Caco-2 (cell line): Measurements from ENCODE around the gene KLHL11. TPM values are rescaled to one million over a fixed set of nuclear protein-coding genes. Genes with fewer than 3 reads are reported as not detected.

ENCODE experiments used
- BruUV-seq: library from RNA; stranded (reverse); fragments of 400-500 nt; replicated peaks from 2 replicates; lab custom pipeline; 2021; lab: Mats Ljungman, UMichigan
- CTCF ChIA-PET: fragments of 300-600 bp; sonication (Branson Sonifier 250); formaldehyde crosslinking; loops from one replicate; lab custom pipeline; 2022; ENCODE audit warnings: antibody characterized with exemption; lab: Charles Lee
- POLR2A ChIA-PET: fragments of 300-600 bp; sonication (Branson Sonifier 250); formaldehyde crosslinking; loops from one replicate; lab custom pipeline; 2022; ENCODE audit warnings: antibody characterized with exemption; lab: Charles Lee
- DNase-seq, 2 experiments: peaks; one replicate each; pipeline versions ENCODE4 v3.0.0 to v3.0.0-alpha.2; 2020 to 2022
- H3K27me3 ChIP-seq: replicated peaks from 2 replicates; pipeline ENCODE4 v1.6.0; 2011; ENCODE audit warnings: low read length; ENCODE audit not compliant: control insufficient read depth, insufficient read depth
- H3K36me3 ChIP-seq: 2 replicates; pipeline ENCODE4 v1.5.1; 2011; ENCODE audit warnings: low read length; ENCODE audit not compliant: control insufficient read depth, insufficient read depth
- H3K4me1 ChIP-seq: fragments of 250-450 bp; sonication (Bioruptor Pico); 2 replicates; pipeline ENCODE4 v1.5.1; 2020; ENCODE audit warnings: mild to moderate bottlenecking
- H3K4me3 ChIP-seq: 2 replicates; pipeline ENCODE4 v1.5.1; 2011; ENCODE audit warnings: low read depth, mild to moderate bottlenecking, control low read depth, low read length
- H3K9me3 ChIP-seq: fragments of 250-450 bp; sonication (Bioruptor Pico); 2 replicates; pipeline ENCODE4 v1.5.1; 2020; ENCODE audit warnings: mild to moderate bottlenecking, moderate library complexity
- H3K27ac Mint-ChIP-seq: one replicate; pipeline ENCODE4 v1.8.0; 2022; ENCODE audit warnings: mixed read lengths; ENCODE audit not compliant: unreplicated experiment
- H3K27me3 Mint-ChIP-seq: one replicate; pipeline ENCODE4 v1.8.0; 2022; ENCODE audit warnings: mixed read lengths; ENCODE audit not compliant: insufficient read depth, unreplicated experiment
- H3K36me3 Mint-ChIP-seq: one replicate; pipeline ENCODE4 v1.8.0; 2022; ENCODE audit warnings: mild to moderate bottlenecking, mixed read lengths; ENCODE audit not compliant: insufficient read depth, unreplicated experiment
- H3K4me1 Mint-ChIP-seq: one replicate; pipeline ENCODE4 v1.8.0; 2022; ENCODE audit warnings: low read depth, mixed read lengths; ENCODE audit not compliant: unreplicated experiment
- H3K4me3 Mint-ChIP-seq: one replicate; pipeline ENCODE4 v1.8.0; 2022; ENCODE audit warnings: mild to moderate bottlenecking, moderate library complexity, mixed read lengths; ENCODE audit not compliant: unreplicated experiment
- H3K9me3 Mint-ChIP-seq: one replicate; pipeline ENCODE4 v1.8.0; 2022; ENCODE audit warnings: mixed read lengths; ENCODE audit not compliant: unreplicated experiment
- intact Hi-C: fragments of 100-400 bp; cut with micrococcal nuclease; formaldehyde crosslinking; loops from one replicate; pipeline ENCODE4 v1.10.0; 2022; ENCODE audit not compliant: unreplicated experiment
- total RNA-seq: library from RNA; stranded (reverse); gene quantifications from 2 replicates; pipeline ENCODE4 v1.2.3, GENCODE V29; 2022
- TF ChIP-seq, protein P1 (sequence below), 2 experiments: fragments of 200-600 bp in 1 of 2; IDR thresholded peaks; 1 replicate in 1 of 2; 2 replicates in 1 of 2; pipeline versions ENCODE4 v1.5.1 to v1.8.0; 2011 to 2022; ENCODE audit warnings: antibody characterized with exemption in 1 of 2, control low read depth in 1 of 2, inconsistent platforms in 1 of 2, low read depth in 1 of 2, low read length in 1 of 2, mild to moderate bottlenecking in 1 of 2, moderate library complexity in 1 of 2; ENCODE audit not compliant: insufficient read depth in 1 of 2, severe bottlenecking in 1 of 2, unreplicated experiment in 1 of 2

The KLHL11 gene
- total RNA-seq, 1 experiment from 2014 or later = 22.2 TPM

DNA sequence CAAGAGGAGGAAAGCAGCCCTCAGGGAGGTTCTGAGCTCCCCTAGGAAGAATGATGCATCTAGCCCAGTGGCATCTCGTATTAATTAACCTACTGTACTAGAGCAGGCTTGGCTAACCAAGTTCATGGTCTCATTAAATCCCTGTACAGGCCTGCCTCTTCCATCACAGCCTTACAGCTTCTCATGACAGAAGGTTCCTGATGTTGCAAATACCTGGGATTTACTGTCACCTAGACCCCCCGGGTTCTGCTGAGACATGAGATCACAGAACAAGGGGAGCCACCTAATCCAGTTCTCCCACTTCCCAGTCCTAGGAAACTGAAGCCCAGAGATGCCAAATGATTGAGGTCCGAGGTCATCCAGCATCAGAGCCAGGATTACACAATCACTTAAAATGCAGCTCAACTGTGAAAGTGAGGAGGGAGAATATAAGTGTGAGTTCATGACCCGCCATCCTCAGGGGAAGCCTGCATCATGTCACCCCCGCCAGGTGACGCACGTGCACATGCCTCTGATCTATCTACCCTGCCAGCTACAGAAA, 29.6 kb upstream of the KLHL11 start:
- Mint-ChIP-seq H3K4me3 (no peak overlapping the region), H3K27ac (peak overlapping the region; percentile 68), H3K9me3 (no peaks in the 10 kb centered on the region), H3K36me3 (peaks cover 94% of the 10 kb centered on the region), H3K27me3 (no peaks in the 10 kb centered on the region), H3K4me1 (peaks cover 24% of the 10 kb centered on the region)
- Histone ChIP-seq H3K4me3 (no peak overlapping the region), H3K36me3 (peaks cover 2% of the 10 kb centered on the region; the same call in 1 of the 2 replicates), H3K4me1 (peaks cover 7% of the 10 kb centered on the region; the same call in 1 of the 2 replicates), H3K27me3 (no peaks in the 10 kb centered on the region), H3K9me3 (no peaks in the 10 kb centered on the region)
- TF ChIP-seq, protein P1, sequence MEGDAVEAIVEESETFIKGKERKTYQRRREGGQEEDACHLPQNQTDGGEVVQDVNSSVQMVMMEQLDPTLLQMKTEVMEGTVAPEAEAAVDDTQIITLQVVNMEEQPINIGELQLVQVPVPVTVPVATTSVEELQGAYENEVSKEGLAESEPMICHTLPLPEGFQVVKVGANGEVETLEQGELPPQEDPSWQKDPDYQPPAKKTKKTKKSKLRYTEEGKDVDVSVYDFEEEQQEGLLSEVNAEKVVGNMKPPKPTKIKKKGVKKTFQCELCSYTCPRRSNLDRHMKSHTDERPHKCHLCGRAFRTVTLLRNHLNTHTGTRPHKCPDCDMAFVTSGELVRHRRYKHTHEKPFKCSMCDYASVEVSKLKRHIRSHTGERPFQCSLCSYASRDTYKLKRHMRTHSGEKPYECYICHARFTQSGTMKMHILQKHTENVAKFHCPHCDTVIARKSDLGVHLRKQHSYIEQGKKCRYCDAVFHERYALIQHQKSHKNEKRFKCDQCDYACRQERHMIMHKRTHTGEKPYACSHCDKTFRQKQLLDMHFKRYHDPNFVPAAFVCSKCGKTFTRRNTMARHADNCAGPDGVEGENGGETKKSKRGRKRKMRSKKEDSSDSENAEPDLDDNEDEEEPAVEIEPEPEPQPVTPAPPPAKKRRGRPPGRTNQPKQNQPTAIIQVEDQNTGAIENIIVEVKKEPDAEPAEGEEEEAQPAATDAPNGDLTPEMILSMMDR (IDR thresholded peaks at IDR 0.05; ENCODE audit: insufficient read depth in 1 of 2, low read depth in 1 of 2, low read length in 1 of 2, severe bottlenecking in 1 of 2, unreplicated experiment in 1 of 2) = no peak
- CTCF ChIA-PET = interaction anchor here (0.7 to 1.2 kb wide), 6 partner anchors 9 to 108 kb away, joined by 3 to 7 read pairs (median 3); partner anchors contain the start of genes JUP and ODAD4
- peak; percentile 54 to 65 for DNase-seq
- intact Hi-C loops = loop anchor here (2.0 to 5.0 kb wide), 2 partner anchors 20 to 62 kb away; no protein-coding TSS in a partner anchor
- POLR2A ChIA-PET = no interaction called here
- BruUV-seq = TSS peak; percentile 15

DNA sequence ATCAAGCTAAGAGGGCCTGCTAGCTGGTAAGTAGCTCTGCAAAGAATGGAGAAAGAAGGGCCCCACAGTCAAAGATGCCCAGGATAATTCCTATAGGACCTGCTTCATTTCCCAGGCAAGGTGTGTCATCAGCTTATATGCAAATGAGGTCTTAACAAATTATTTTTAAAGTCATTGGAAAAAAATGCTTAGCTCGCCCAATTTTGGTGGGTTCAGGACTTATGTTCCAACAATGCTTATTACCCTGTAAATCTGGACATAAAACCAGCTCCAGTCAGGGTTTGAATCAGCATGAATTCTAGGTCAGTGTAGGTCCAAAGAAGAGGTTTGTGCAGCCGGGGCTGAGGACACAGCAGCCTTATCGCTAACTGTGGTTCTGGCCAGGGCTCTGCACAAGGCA, 28.2 kb upstream of the KLHL11 start:
- H3K4me3 Mint-ChIP-seq = no peak overlapping the region
- TF ChIP-seq, protein P1 (IDR thresholded peaks at IDR 0.05; ENCODE audit: insufficient read depth in 1 of 2, low read depth in 1 of 2, low read length in 1 of 2, severe bottlenecking in 1 of 2, unreplicated experiment in 1 of 2) = no peak
- no peaks in the 10 kb centered on the region for H3K9me3 Mint-ChIP-seq
- intact Hi-C loops = no loop called here
- Histone ChIP-seq H3K27me3 (no peaks in the 10 kb centered on the region), H3K4me3 (no peak overlapping the region), H3K9me3 (no peaks in the 10 kb centered on the region), H3K36me3 (peaks cover 2% of the 10 kb centered on the region; the same call in 1 of the 2 replicates), H3K4me1 (peaks cover 7% of the 10 kb centered on the region; the same call in 1 of the 2 replicates)
- CTCF ChIA-PET = no interaction called here
- no TSS peak for BruUV-seq
- peaks cover 19% of the 10 kb centered on the region for H3K4me1 Mint-ChIP-seq
- no peak for DNase-seq
- peak overlapping the region; percentile 4 for H3K27ac Mint-ChIP-seq
- H3K27me3 Mint-ChIP-seq = no peaks in the 10 kb centered on the region
- POLR2A ChIA-PET = no interaction called here
- peaks cover 94% of the 10 kb centered on the region for H3K36me3 Mint-ChIP-seq

DNA sequence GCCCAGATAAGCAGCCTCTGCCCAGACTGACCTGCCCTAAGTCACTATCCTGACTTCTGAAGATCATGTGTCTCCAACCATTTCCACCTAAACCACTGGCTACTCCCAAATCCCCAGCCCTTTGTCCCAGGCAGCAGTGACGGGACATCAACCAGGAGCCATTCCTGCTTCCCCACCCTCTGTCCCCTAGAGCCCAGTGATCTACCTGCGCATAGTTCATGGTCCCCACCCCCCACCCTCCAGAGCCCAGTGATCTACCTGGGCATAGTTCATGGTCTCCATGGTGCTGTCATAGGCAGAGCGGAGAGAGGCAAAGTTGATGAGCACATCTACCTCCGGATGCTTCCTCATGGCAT, 26.8 kb upstream of the KLHL11 start:
- H3K4me1 Mint-ChIP-seq = peaks cover 19% of the 10 kb centered on the region
- TF ChIP-seq, protein P1 (IDR thresholded peaks at IDR 0.05; ENCODE audit: insufficient read depth in 1 of 2, low read depth in 1 of 2, low read length in 1 of 2, severe bottlenecking in 1 of 2, unreplicated experiment in 1 of 2) = no peak
- Histone ChIP-seq H3K4me1 (peaks cover 7% of the 10 kb centered on the region; the same call in 1 of the 2 replicates), H3K36me3 (peaks cover 3% of the 10 kb centered on the region; the same call in 1 of the 2 replicates), H3K27me3 (no peaks in the 10 kb centered on the region), H3K9me3 (no peaks in the 10 kb centered on the region), H3K4me3 (no peak overlapping the region)
- H3K27me3 Mint-ChIP-seq = no peaks in the 10 kb centered on the region
- no peak for DNase-seq
- H3K9me3 Mint-ChIP-seq = no peaks in the 10 kb centered on the region
- intact Hi-C loops = no loop called here
- peaks cover 94% of the 10 kb centered on the region for H3K36me3 Mint-ChIP-seq
- no peak overlapping the region for H3K27ac Mint-ChIP-seq
- ChIA-PET CTCF (no interaction called here), POLR2A (no interaction called here)
- no peak overlapping the region for H3K4me3 Mint-ChIP-seq
- no TSS peak for BruUV-seq
